Measurements from ENCODE around the gene EHHADH. TPM values are rescaled to one million over a fixed set of nuclear protein-coding genes. Genes with fewer than 3 reads are reported as not detected.

The EHHADH gene
- total RNA-seq, 1 donor from 2014 or later, result 4.9 TPM

DNA sequence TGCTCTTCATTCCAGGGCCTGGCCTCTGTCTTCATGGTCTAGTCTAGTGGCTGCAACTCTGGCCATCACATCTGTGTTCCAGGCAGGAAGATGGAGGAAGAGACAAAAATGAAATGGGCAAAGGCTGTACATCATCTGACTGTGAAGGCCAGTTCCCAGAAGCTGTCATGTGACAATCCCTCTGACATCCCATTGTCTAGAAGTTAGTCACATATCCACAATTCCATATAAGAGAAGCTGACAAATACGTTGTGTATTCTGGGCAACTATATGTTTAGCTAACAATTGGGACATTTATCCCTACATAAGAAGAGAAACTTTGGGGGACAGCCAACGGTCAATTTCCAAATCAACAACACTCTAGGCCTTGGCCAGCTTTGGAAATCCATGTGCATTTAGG lies 66.5 kb downstream of the EHHADH start:
- Mint-ChIP-seq H3K9me3 (ENCODE audit: unreplicated experiment) (no peaks in the 10 kb centered on the region), H3K4me1 (ENCODE audit: low read depth, unreplicated experiment) (peaks cover 3% of the 10 kb centered on the region), H3K4me3 (ENCODE audit: unreplicated experiment) (no peak overlapping the region), H3K27me3 (ENCODE audit: unreplicated experiment) (no peaks in the 10 kb centered on the region), H3K27ac (ENCODE audit: unreplicated experiment) (no peak overlapping the region), H3K36me3 (ENCODE audit: unreplicated experiment) (peaks cover 1% of the 10 kb centered on the region)
- DNase-seq, result no peak
- TF ChIP-seq, protein P1, sequence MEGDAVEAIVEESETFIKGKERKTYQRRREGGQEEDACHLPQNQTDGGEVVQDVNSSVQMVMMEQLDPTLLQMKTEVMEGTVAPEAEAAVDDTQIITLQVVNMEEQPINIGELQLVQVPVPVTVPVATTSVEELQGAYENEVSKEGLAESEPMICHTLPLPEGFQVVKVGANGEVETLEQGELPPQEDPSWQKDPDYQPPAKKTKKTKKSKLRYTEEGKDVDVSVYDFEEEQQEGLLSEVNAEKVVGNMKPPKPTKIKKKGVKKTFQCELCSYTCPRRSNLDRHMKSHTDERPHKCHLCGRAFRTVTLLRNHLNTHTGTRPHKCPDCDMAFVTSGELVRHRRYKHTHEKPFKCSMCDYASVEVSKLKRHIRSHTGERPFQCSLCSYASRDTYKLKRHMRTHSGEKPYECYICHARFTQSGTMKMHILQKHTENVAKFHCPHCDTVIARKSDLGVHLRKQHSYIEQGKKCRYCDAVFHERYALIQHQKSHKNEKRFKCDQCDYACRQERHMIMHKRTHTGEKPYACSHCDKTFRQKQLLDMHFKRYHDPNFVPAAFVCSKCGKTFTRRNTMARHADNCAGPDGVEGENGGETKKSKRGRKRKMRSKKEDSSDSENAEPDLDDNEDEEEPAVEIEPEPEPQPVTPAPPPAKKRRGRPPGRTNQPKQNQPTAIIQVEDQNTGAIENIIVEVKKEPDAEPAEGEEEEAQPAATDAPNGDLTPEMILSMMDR (IDR thresholded peaks at IDR 0.05; ENCODE audit: partially characterized antibody, unreplicated experiment), result no peak

- peak; percentile 62 for DNase-seq
- H3K36me3 Mint-ChIP-seq (ENCODE audit: unreplicated experiment), result no peaks in the 10 kb centered on the region
- no peak overlapping the region for H3K4me3 Mint-ChIP-seq (ENCODE audit: unreplicated experiment)
- peaks cover 7% of the 10 kb centered on the region for H3K9me3 Mint-ChIP-seq (ENCODE audit: unreplicated experiment)
- peak overlapping the region; percentile 78 for H3K27ac Mint-ChIP-seq (ENCODE audit: unreplicated experiment)
- TF ChIP-seq, protein P1 (IDR thresholded peaks at IDR 0.05; ENCODE audit: partially characterized antibody, unreplicated experiment), result peak; percentile 80
- H3K27me3 Mint-ChIP-seq (ENCODE audit: unreplicated experiment), result peaks cover 6% of the 10 kb centered on the region
- peaks cover 28% of the 10 kb centered on the region for H3K4me1 Mint-ChIP-seq (ENCODE audit: low read depth, unreplicated experiment)
Measured at GRCh38 chr3:185176750-185177359, 77.0 kb downstream of the EHHADH start.

- Mint-ChIP-seq H3K27me3 (ENCODE audit: unreplicated experiment) (peaks cover 6% of the 10 kb centered on the region), H3K4me1 (ENCODE audit: low read depth, unreplicated experiment) (peaks cover 35% of the 10 kb centered on the region), H3K27ac (ENCODE audit: unreplicated experiment) (peak overlapping the region; percentile 99), H3K4me3 (ENCODE audit: unreplicated experiment) (peak overlapping the region; percentile 80), H3K9me3 (ENCODE audit: unreplicated experiment) (peaks cover 7% of the 10 kb centered on the region), H3K36me3 (ENCODE audit: unreplicated experiment) (no peaks in the 10 kb centered on the region)
- peak; percentile 86 for DNase-seq
- TF ChIP-seq, protein P1 (IDR thresholded peaks at IDR 0.05; ENCODE audit: partially characterized antibody, unreplicated experiment), result no peak
Measured at GRCh38 chr3:185175370-185175987, 78.4 kb downstream of the EHHADH start.

GRCh38 chr3:185172086-185173049 lies 81.5 kb downstream of the EHHADH start:
- H3K4me3 Mint-ChIP-seq (ENCODE audit: unreplicated experiment), result no peak overlapping the region

More at GRCh38 chr3:185172086-185173049, 81.5 kb downstream of the EHHADH start:
- Mint-ChIP-seq H3K27ac (ENCODE audit: unreplicated experiment) (no peak overlapping the region), H3K4me1 (ENCODE audit: low read depth, unreplicated experiment) (peaks cover 35% of the 10 kb centered on the region), H3K36me3 (ENCODE audit: unreplicated experiment) (no peaks in the 10 kb centered on the region), H3K9me3 (ENCODE audit: unreplicated experiment) (peaks cover 8% of the 10 kb centered on the region), H3K27me3 (ENCODE audit: unreplicated experiment) (peaks cover 6% of the 10 kb centered on the region)
- no peak for DNase-seq
- TF ChIP-seq, protein P1 (IDR thresholded peaks at IDR 0.05; ENCODE audit: partially characterized antibody, unreplicated experiment), result no peak
